Fibroblast of upper back skin (primary cell): ENCODE measurements around the gene SLC2A13.
"Not testable (repeated sequence)": the region's sequence is repeated elsewhere in the genome, so short reads cannot be mapped to it uniquely, and the experiment has no call there.

ENCODE experiments used
- DNase-seq: peaks from one replicate; pipeline ENCODE4 v3.0.0-alpha.2; 2013

The SLC2A13 gene

GRCh38 chr12:39798429-39798828 is 307.5 kb downstream of the SLC2A13 start:
- DNase-seq: no peak

- DNase-seq: no peak
Observed at GRCh38 chr12:39795481-39795880, 310.4 kb downstream of the SLC2A13 start.

GRCh38 chr12:39792938-39793337 is 312.9 kb downstream of the SLC2A13 start:
- DNase-seq: no peak

GRCh38 chr12:39788239-39788638 is 317.6 kb downstream of the SLC2A13 start:
- no peak for DNase-seq

- DNase-seq: not testable (repeated sequence)
Observed at GRCh38 chr12:39785814-39786213, 320.1 kb downstream of the SLC2A13 start.

GRCh38 chr12:39782026-39782545 is 323.8 kb downstream of the SLC2A13 start:
- DNase-seq: no peak

- no peak for DNase-seq
Observed at GRCh38 chr12:39780913-39781446, 324.9 kb downstream of the SLC2A13 start.

- DNase-seq: no peak
Observed at GRCh38 chr12:39780411-39780912, 325.4 kb downstream of the SLC2A13 start.

GRCh38 chr12:39779768-39780340 is 326.0 kb downstream of the SLC2A13 start:
- DNase-seq: no peak

- no peak for DNase-seq
Observed at GRCh38 chr12:39777465-39777864, 328.4 kb downstream of the SLC2A13 start.

- DNase-seq: no peak
Observed at GRCh38 chr12:39773266-39773665, 332.6 kb downstream of the SLC2A13 start.

- no peak for DNase-seq
Observed at GRCh38 chr12:39772821-39773259, 333.0 kb downstream of the SLC2A13 start.

- DNase-seq: peak; percentile 0
Observed at GRCh38 chr12:39771456-39771855, 334.4 kb downstream of the SLC2A13 start.

- DNase-seq: peak; percentile 28
Observed at GRCh38 chr12:39764944-39765560, 340.8 kb downstream of the SLC2A13 start.

GRCh38 chr12:39763890-39764169 is 342.1 kb downstream of the SLC2A13 start:
- DNase-seq: no peak

- no peak for DNase-seq
Observed at GRCh38 chr12:39763071-39763889, 342.6 kb downstream of the SLC2A13 start.

GRCh38 chr12:39755478-39755877 is 350.4 kb downstream of the SLC2A13 start:
- DNase-seq: no peak

GRCh38 chr12:39752482-39753137 is 353.3 kb downstream of the SLC2A13 start:
- DNase-seq: no peak

- DNase-seq: not testable (repeated sequence)
Observed at GRCh38 chr12:39746151-39746550, 359.7 kb downstream of the SLC2A13 start.

GRCh38 chr12:39743655-39744054 is 362.2 kb downstream of the SLC2A13 start:
- DNase-seq: no peak

- DNase-seq: no peak
Observed at GRCh38 chr12:39736406-39736805, 369.5 kb downstream of the SLC2A13 start.

- DNase-seq: peak; percentile 1
Observed at GRCh38 chr12:39723831-39724230, 382.1 kb downstream of the SLC2A13 start.

GRCh38 chr12:39722504-39722903 is 383.4 kb downstream of the SLC2A13 start:
- no peak for DNase-seq
